ENCODE data around the gene ARHGAP15. TPM values are rescaled to one million over a fixed set of nuclear protein-coding genes. Genes with fewer than 3 reads are reported as not detected.

The ARHGAP15 gene
- total RNA-seq, 4 donors from 2014 or later: 1.2 to 6.0 (median 3.4) TPM

DNA sequence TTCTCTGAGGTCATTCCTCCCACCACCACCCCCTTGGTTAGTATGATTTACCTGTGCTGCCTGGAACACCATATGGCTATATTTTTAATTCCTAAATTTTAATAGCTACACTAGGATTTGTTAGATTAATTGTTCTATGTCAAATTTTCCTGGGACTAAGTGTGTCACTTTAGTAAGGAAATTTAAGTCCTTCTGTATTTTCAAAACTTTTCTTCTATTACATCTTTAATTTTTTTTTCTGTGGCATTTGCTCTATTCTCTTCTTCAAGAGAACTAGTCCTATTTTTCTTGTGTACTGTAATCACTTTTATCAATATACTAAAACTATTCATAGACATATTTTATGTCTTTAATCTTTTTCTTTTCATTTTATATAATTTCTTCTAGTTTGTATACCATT lies 456.9 kb downstream of the ARHGAP15 start:
- no peak for TF ChIP-seq POLR2A (IDR thresholded peaks at IDR 0.05)
- TF ChIP-seq CTCF (IDR thresholded peaks at IDR 0.05): no peak
- TF ChIP-seq EP300 (IDR thresholded peaks at IDR 0.05): no peak
- no peak for TF ChIP-seq POLR2AphosphoS5 (IDR thresholded peaks at IDR 0.05)
- Histone ChIP-seq H3K27me3 (no peaks in the 10 kb centered on the region), H3K4me1 (peaks cover under 1% of the 10 kb centered on the region), H3K36me3 (no peaks in the 10 kb centered on the region), H3K9me3 (no peaks in the 10 kb centered on the region), H3K4me3 (no peak overlapping the region), H3K27ac (no peak overlapping the region)
- no peak for DNase-seq (ENCODE audit: low spot score in 2 of 2)

DNA sequence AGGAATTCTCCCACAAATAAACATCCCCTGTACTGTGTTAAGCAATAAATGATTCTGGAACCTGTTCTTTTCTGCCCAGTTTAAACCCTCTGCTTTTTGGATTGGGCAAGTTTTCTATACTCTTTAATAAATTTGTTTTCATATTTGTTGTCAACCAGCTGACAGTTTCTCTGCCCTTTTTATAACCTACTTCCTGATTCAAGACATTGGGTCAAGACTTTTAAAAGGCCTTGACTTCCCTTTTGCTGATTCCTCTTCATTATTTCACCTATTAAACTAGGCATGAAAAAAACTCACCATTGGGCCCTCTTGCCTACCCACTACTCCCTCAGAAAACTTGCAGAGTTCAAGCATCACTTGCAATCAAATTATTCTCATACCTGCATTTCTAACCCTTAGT lies 459.5 kb downstream of the ARHGAP15 start:
- Histone ChIP-seq H3K36me3 (no peaks in the 10 kb centered on the region), H3K27me3 (no peaks in the 10 kb centered on the region), H3K27ac (no peak overlapping the region), H3K4me3 (no peak overlapping the region), H3K4me1 (no peaks in the 10 kb centered on the region), H3K9me3 (no peaks in the 10 kb centered on the region)
- TF ChIP-seq EP300 (IDR thresholded peaks at IDR 0.05): no peak
- no peak for TF ChIP-seq CTCF (IDR thresholded peaks at IDR 0.05)
- no peak for TF ChIP-seq POLR2A (IDR thresholded peaks at IDR 0.05)
- TF ChIP-seq POLR2AphosphoS5 (IDR thresholded peaks at IDR 0.05): no peak
- DNase-seq (ENCODE audit: low spot score in 2 of 2): no peak

DNA sequence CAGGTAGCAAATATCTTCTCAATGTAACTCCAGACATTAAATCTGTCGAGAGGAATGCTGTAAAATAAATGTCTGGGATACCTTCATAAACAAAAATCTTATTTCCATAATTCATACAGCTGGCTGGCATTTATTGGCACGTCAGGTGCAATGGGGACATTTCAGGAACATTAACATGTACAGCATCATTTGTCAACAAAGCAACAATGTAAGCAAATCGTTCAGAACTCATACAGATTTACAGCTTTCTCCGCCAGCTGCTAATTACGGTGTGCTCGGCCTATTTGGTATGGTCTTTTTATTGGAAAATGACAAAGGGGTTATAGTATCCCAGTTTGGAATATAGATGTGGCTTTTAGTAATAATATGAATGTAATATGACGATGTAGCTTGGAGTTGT lies 464.9 kb downstream of the ARHGAP15 start:
- Histone ChIP-seq H3K4me3 (no peak overlapping the region), H3K27me3 (no peaks in the 10 kb centered on the region), H3K9me3 (no peaks in the 10 kb centered on the region), H3K36me3 (no peaks in the 10 kb centered on the region), H3K4me1 (no peaks in the 10 kb centered on the region), H3K27ac (no peak overlapping the region)
- DNase-seq (ENCODE audit: low spot score in 2 of 2): no peak
- TF ChIP-seq POLR2A (IDR thresholded peaks at IDR 0.05) (no peak), POLR2AphosphoS5 (IDR thresholded peaks at IDR 0.05) (no peak), EP300 (IDR thresholded peaks at IDR 0.05) (no peak), CTCF (IDR thresholded peaks at IDR 0.05) (no peak)
- WGBS: 80% methylated on average over 7 of the region's 7 CpGs

- DNase-seq (ENCODE audit: low spot score in 2 of 2): no peak
- H3K27me3 ChIP-seq: no peaks in the 10 kb centered on the region
- H3K9me3 ChIP-seq: no peaks in the 10 kb centered on the region
- no peaks in the 10 kb centered on the region for H3K4me1 ChIP-seq
- WGBS: 68% methylated on average over 2 of the region's 2 CpGs
- no peak overlapping the region for H3K4me3 ChIP-seq
- TF ChIP-seq CTCF (IDR thresholded peaks at IDR 0.05) (no peak), EP300 (IDR thresholded peaks at IDR 0.05) (no peak), POLR2A (IDR thresholded peaks at IDR 0.05) (no peak), POLR2AphosphoS5 (IDR thresholded peaks at IDR 0.05) (no peak)
- no peak overlapping the region for H3K27ac ChIP-seq
- H3K36me3 ChIP-seq: no peaks in the 10 kb centered on the region
These were observed 465.5 kb downstream of the ARHGAP15 start for GRCh38 chr2:143594745-143595144.

DNA sequence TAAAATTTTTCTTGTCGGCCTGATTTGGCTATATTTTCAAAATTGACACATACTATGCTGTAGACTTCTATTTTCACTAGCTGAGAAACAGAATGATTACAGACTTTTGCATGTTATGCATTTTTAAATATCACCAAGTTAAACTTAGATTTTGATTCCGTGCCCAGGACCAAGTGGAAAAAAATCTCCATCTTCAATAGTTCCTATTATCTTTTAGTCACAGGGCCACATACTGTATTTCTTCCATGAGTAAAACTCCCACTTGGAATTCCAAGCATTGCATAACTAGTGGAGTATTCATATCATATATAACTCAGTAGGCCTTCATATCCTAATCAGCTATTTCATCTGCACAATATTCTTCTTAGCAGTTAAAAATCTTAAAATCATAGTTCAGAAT lies 470.9 kb downstream of the ARHGAP15 start:
- Histone ChIP-seq H3K27ac (no peak overlapping the region), H3K4me1 (no peaks in the 10 kb centered on the region), H3K4me3 (no peak overlapping the region), H3K36me3 (no peaks in the 10 kb centered on the region), H3K9me3 (no peaks in the 10 kb centered on the region), H3K27me3 (no peaks in the 10 kb centered on the region)
- 62% methylated on average over 2 of the region's 2 CpGs for WGBS
- no peak for DNase-seq (ENCODE audit: low spot score in 2 of 2)
- no peak for TF ChIP-seq CTCF (IDR thresholded peaks at IDR 0.05)

Data from suprapubic skin (tissue), 4 donors.